Erythroblast (primary cell): ENCODE results near the gene BTNL8.

Experiments used
- DNase-seq, 2 experiments: peaks; one replicate each; lab custom pipeline; 2025; lab: John Stamatoyannopoulos, UW
- GATA1 ChIP-seq: IDR thresholded peaks from 2 replicates; pipeline ENCODE4 v1.6.1; 2011; ENCODE audit warnings: low read depth, mild to moderate bottlenecking, control low read depth, low read length, moderate library complexity
- POLR2A ChIP-seq: IDR thresholded peaks from 2 replicates; pipeline ENCODE4 v1.6.1; 2011; ENCODE audit warnings: mild to moderate bottlenecking, low read length

Gene BTNL8, protein sequence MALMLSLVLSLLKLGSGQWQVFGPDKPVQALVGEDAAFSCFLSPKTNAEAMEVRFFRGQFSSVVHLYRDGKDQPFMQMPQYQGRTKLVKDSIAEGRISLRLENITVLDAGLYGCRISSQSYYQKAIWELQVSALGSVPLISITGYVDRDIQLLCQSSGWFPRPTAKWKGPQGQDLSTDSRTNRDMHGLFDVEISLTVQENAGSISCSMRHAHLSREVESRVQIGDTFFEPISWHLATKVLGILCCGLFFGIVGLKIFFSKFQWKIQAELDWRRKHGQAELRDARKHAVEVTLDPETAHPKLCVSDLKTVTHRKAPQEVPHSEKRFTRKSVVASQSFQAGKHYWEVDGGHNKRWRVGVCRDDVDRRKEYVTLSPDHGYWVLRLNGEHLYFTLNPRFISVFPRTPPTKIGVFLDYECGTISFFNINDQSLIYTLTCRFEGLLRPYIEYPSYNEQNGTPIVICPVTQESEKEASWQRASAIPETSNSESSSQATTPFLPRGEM

DNA sequence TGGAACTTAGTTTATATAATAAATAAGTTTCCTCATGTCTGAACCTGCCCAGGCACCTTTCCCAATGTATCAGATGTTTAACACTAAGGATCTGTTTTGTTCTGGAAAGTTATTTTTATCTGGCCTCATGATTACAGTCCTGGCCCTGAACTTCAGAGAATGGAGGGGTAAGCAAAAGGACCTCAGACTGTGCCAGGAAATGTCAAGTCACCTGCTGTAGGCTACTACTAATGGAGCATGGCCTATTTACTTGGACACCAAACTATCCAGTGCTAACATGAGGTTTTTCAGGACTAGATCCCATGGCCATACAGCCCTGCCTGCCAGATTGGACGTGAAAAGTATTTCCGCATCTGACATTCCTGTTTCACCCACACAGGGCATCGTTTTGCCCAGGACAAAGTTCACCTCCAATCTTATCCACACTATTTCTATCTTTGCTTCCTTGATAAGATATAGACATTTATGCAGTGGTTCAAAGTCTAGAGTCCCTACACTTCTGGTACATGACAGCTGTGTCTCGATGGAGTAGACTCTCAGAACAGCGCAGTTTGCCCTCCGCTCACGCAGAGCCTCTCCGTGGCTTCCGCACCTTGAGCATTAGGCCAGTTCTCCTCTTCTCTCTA is at the start of gene BTNL8:
Gene BTNL8, plus strand, starts transcription at position 539 of the 626 bp plus-strand sequence. CDS start 152 bp downstream, outside the sequence.
- no peak for DNase-seq
- no peak for TF ChIP-seq POLR2A
- no peak for TF ChIP-seq GATA1

DNA sequence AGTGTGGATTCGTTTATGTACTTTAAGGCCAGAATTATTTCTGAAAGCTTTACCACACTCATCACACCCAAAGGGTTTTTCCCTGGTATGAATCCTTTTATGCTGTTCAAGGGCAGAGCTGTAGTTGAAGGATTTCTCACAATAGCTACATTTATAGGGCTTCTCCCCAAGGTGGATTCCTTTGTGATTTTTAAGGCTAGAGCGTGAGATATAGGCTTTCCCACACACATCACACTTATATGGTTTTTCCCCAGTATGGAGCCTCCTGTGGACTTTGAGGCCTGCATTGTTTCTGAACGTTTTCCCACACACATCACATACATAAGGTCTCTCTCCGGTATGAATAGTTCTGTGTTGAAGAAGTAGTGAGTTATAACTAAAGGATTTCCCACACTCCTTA is 49.1 kb upstream of the BTNL8 start:
- DNase-seq = no peak
- TF ChIP-seq POLR2A (no peak), GATA1 (no peak)

DNA sequence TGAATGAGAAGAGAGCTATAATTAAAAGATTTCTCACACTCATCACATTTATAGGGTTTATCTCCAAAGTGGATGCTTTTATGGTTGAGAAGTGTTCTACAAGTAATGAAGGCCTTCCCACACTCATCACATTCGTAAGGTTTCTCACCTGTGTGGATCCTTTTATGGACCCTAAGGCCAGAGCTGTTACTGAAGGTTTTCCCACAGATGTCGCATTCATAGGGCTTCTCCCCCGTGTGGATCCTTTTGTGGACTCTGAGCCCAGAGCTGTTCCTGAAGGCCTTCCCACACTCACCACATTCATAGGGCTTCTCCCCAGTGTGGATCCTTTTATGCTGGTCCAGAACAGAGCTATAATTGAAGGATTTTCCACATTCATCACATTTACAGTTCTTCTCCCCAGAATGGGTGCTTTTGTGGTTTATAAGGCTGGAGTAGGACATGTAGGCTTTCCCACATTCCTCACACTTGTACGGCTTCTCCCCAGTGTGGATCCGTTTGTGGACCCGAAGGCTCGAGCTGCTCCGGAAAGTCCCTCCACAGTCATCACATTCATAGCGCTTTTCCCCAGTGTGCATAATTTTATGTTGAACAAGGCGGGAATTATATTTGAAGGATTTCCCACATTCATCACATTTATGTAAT is 48.4 kb upstream of the BTNL8 start:
- TF ChIP-seq GATA1 (no peak), POLR2A (peak; percentile 6)
- DNase-seq = peak in 1 of 2 experiments; percentile 44

DNA sequence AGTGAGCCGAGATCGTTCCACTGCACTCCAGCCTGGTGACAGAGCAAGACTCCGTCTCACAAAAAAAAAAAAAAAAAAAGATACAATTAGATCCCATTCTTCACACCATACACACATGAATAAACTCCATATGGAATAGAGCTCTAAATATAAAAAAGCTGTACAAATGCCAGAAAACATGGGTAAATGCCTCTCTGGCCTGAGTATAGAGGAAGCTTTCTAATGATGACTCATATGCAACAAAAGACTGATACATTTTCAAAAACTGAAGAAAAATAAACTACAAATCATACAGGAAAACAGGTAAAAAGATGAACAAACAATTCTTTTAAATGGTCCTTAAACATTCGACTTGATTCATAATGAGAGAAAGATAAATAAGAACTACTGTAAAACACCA is 46.5 kb upstream of the BTNL8 start:
- no peak for DNase-seq
- TF ChIP-seq GATA1 (no peak), POLR2A (no peak)

DNA sequence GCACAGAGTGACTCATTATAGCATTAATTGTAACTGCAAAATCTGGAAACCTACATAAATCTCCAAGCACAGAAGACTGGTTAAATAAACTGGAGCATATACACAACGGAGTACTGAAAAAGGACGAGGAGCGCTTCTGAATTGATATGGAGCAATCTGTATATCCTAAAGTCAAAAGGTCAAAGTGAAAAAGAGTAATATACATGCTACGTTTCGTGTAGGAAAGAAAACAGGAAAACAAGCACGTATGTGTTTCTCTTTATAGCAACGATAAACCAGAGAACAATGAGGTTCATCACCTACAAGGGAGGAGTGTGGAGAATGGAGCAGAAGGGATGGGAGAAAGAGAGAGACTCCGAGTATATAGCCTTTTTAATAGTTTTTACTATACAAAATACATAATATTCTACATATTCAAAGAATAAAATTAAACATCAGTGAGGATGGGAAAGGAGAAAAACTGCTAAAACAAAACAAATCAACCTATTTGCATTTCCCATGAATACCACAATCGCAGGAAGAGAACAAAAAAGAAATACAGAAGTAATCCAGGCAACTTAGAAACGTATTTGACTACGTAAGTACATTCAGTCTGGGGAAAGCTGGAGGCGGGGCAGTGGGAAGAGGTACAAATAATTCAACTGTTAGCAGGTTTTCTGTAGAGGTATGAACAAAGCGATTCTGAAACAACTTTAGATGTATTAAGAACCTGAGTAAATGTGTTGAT is 45.7 kb upstream of the BTNL8 start:
- no peak for DNase-seq
- TF ChIP-seq POLR2A (no peak), GATA1 (no peak)

DNA sequence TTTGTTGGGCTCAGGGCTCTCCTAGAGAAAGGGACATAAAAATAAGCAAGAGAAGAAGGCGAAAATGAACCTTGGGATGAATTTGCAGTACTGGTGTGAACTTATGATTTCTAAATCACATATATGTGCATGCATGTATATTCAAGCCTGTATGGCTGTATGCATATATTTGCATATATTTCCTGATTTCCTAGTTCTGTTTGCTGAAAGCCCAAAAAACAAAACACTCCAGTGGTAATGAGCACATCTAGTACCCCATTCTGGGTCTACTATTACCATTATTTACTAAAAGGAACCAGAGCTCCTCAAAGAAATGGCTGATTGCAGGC is 45.1 kb upstream of the BTNL8 start:
- TF ChIP-seq GATA1 (no peak), POLR2A (no peak)
- DNase-seq = no peak

DNA sequence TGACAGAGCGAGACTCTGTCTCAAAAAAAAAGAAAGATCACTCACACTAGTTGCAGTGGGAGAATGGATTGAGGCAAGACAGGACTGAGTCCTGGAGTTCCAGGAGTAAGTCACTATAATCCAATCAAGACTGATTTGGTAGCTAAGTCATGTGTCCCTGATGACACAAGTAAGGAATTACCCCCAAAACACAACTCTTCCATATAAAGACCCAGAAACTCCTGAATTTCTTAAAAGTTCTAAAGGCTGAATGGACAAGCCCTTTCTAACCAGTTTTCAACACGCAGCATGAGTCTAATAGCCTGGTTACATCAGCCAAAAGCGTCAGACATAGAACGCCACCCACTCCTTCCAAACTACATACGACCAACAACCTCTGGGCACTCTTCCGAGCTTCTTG is 40.4 kb upstream of the BTNL8 start:
- no peak for DNase-seq

DNA sequence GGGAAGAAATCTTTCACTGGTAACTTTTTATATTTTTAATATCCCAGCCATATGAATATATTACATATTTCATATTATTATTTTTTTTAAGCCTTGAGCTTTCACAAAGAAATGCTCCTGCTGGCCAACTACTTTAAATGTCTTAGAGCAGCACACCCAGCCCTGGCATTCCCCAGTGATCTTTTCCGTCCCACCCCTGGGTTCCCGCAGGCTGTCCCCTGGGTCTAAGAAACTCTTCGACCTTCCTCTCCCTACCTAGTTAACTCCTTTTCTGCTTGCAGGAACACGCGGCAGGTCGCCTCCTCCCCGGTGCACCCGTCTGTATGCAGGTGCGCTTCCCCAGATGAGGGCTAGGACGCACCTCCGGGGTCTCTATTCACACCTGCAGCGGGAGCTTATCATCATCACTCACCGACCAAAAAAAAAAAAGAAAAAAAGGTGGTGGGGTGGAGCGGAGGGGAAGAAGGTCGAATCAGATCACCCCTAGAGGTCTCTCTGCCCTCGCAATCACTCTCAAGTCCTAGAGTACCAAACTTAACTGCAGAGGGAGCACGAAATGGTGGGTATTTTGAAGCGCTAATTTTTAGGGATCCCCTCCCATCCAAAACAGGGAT is 38.6 kb upstream of the BTNL8 start:
- peak; percentile 80 to 83 for DNase-seq
- TF ChIP-seq POLR2A (no peak), GATA1 (no peak)

More for the DNA sequence above, 40.4 kb upstream of the BTNL8 start:
- TF ChIP-seq GATA1 (no peak), POLR2A (no peak)

DNA sequence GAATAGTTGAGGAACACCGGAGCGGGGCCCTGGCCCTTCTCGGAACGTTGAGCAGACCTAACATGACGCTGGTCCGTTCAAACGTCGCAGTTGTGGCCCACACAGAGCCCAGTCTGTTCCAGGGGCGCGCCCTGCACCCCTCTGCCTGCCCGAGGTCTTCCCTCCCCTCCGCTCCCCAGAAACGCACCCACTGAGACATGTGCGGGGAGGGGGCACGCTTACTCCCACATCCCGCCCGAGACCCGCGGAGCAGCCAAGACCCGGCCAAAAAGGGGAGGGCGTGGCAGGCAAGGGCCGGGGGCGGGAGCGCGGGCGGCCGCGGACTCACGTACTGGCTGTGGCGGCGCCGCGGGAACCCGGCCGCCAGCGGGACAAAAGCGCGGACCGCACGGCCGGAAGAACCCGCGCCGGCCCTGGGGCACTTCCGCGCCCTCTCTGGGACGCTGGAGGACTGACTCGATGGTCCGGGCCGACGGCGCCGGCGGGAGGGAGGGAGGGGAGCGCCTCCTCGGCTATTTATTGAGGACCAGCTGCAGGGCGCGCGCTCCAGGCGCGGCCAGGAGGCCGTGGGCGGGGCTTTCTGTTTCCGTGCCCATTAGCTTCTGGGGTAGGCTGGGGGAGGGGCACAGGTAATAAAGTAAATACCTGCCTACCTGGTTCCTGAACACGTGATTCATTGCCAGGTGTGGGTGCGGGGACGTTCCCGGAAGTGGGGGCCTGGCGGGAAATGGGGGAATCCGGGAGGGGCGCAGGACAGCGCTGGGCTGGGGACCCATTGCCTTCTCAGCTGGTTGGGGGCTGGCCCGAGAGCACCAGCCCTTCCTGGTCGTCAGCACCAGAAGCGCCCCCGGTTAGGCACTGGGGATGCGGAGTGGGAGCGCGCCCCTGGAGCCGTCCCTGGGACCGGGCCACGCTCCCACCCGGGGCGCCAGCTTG is 37.8 kb upstream of the BTNL8 start, which contains the start of gene ZFP62:
Gene ZFP62, minus strand, starts transcription at position 390 of the 936 bp plus-strand sequence. Its CDS starts 57 bp downstream, at position 333.
- peak; percentile 95 to 96 for DNase-seq
- TF ChIP-seq GATA1 (no peak), POLR2A (peak; percentile 77)

DNA sequence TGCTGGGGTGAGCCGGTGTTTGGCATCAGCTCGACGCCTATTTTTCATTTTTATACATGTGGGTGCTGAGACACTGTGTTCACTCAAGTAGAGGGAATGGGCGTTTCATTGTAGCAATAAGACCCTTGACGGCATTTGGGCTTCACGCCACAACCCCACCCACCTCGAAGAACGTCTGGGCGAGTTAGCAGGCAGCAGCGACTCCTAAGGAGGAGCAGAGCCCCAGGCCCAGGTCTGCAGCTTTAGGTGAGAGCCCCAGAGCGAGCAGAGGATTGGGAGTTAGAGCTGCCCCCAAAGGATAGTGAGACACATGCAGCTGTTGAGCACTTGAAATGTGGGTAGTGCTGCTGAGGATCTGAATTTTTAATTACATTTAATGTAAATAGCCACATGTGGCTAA is 36.3 kb upstream of the BTNL8 start:
- no peak for TF ChIP-seq GATA1
- TF ChIP-seq POLR2A = no peak

DNA sequence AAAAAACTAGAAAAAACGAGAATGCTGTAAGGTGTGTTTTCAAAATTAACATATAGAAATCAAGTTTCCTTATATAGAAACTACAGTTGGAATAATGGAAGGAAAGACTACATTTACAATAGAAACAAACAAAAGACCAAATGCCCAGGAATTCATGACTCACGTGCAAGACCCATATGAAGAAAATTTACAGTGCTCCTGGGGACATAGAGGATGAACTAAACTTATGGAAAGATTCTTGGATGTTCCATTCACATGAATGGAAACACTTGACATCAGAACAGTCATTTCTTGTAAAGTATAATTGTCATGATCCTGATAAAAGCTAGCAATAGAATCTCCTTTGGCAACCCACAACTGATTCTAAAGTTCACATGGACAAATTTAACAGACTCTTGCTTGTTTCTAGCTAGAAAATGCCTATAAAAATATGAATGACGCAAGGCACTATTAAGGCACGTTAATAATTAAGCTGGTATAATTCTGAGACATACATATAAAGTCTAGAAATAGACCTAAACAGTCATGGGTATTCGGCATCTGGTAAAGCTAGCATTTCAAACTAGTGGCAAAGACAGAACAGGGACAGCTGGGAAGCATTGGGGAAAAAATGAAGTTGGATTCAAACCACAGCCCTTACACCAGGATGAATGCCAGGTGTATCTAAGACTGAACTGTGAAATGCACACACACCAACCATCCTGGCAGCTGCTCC is 32.8 kb upstream of the BTNL8 start:
- TF ChIP-seq GATA1 = no peak
- TF ChIP-seq POLR2A = no peak
- no peak for DNase-seq

More for the DNA sequence above, 36.3 kb upstream of the BTNL8 start:
- DNase-seq = no peak

DNA sequence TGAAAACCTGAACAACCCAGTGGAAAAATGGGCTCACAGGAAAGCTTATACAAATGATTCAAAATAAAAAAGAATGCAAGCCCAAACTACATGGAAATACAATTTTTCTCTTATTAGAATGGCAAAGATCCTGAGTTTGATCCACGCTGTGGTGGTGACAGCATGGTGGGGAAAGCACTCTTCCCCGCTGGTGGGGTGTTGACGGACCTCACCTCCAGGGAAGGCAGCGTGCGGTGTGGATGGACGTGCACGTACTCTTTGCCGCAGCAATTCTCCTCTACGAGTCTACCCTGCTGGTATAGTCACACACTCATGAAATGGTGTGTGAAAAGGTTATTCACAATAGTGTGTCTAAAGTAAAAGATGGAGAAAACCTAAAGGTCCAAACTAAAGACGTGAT is 32.0 kb upstream of the BTNL8 start:
- DNase-seq = no peak
- TF ChIP-seq POLR2A (no peak), GATA1 (no peak)
